SIG-M5 (cell line): ENCODE data around the gene KIF22.
"Not testable (repeated sequence)": the region's sequence is repeated elsewhere in the genome, so short reads cannot be mapped to it uniquely, and the experiment has no call there.

Experiments
- DNase-seq: peaks from one replicate; lab custom pipeline; 2025; lab: John Stamatoyannopoulos, UW

The KIF22 gene

GRCh38 chr16:29815032-29815721, 24.6 kb downstream of the KIF22 start:
- DNase-seq, result no peak

- DNase-seq, result peak; percentile 91
Measured at GRCh38 chr16:29815793-29816693, 25.5 kb downstream of the KIF22 start, which contains the start of gene PAGR1. TSS of gene PAGR1 (plus strand) at chr16:29816152. CDS start at chr16:29816526, 374 bp downstream.

DNA sequence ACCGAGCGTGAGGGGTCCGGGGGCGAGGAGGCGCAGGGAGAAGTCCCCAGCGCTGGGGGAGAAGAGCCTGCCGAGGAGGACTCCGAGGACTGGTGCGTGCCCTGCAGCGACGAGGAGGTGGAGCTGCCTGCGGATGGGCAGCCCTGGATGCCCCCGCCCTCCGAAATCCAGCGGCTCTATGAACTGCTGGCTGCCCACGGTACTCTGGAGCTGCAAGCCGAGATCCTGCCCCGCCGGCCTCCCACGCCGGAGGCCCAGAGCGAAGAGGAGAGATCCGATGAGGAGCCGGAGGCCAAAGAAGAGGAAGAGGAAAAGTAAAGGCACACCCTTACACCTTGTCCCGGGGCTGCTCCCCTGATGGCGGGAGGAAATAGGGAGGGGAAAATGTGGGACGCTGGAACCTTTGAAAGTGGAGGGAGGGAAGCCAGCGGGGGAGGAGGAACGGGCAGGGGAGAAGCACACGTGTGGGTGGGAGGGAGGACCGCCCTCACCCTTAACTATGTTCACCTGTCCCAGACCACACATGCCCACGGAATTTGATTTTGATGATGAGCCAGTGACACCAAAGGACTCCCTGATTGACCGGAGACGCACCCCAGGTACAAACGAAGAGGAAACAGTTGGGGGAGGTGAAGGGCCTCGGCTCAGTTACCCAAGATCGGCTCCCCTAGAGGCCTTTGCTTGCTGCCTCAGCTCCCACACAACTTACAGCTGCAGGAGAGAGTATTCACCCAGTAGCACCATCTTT, 26.3 kb downstream of the KIF22 start:
- no peak for DNase-seq

DNA sequence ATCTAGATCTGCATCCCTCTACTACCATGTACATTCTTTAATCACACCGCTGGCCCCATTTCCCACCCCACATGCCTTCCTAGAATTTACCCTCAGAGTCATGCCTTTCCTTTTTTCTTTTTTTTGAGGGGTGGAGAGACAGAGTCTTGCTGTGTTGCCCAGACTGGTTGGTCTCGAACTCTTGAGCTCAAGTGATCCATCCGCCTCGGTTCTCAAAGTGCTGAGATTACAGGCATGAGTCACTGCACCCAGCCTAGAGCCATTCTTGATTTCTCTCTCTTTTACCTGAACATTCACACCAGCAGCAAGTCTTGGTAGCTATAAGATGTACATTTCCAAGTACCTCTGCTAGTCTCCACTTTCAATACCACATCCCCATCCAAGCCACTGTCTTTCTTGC, 27.5 kb downstream of the KIF22 start:
- no peak for DNase-seq

GRCh38 chr16:29819506-29819905, 29.0 kb downstream of the KIF22 start:
- no peak for DNase-seq

GRCh38 chr16:29820271-29820701, 29.7 kb downstream of the KIF22 start, which contains the start of gene MVP:
TSS of gene MVP (plus strand) at chr16:29820462. CDS start at chr16:29830550, 10,088 bp downstream.
- DNase-seq, result no peak

DNA sequence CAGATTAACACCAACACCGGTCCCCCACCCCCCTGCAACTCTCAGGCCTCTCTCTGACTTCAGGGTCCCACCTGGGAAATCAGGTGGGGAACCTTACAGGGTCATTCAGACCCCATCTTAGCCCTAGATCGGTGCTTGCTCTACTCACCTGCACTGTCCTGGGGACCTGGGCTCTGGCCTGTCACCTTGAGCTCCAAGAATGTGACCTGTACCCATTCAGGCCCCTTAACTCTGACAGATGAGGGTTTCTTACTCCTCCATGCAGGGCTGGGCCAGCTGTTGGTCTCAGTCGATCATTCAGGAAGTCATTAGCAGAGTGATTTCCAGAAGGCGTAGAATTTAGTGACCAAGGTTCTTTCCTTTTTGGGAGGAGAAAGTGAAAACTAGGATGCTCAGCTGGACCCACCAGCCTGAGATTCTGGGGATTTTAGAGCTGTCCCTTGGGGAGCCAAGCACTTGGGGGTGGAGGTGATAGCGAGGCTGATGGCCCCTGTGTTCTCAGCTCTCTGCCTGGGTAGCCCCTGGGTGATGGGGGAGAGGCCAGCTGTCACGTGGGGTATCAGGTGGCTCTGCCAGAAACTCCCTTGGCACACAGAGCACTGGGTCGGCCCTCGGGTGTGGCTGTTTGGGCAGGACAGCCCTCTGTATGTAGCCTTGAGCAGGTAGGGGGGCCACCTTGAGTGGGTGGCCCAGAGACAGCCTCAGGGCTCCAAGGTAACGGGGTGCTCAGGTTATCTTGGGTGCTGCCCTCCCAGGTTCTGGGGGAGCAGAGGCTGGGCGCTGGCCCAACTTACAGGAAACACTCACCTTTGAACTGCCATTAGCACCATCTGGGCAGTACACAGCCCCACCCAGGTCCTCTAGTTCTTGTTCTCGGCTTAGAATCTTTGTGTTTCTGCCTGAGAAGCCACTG, 30.4 kb downstream of the KIF22 start:
- DNase-seq, result no peak

DNA sequence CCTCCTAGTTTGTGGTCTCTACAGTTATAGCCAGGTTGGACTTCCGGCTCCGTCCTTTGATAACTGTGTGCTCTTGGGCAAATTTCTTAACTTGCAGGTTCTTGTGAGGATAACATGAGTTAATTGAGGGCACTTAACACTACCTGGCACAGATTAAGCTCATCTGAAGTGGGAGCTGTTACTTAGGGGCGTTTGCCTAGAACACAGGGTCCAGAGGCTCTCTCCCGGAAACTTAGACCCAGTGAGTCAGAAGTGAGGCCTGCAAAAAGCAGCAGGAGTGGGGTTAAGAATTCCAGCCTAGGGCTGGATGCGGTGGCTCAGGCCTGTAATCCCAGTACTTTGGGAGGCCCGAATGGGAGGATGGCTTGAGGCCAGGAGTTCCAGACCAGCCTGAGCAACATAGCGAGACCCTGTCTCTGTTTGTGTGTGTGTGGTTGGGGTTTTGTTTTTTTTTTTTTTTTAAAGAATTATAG, 31.1 kb downstream of the KIF22 start:
- no peak for DNase-seq

DNA sequence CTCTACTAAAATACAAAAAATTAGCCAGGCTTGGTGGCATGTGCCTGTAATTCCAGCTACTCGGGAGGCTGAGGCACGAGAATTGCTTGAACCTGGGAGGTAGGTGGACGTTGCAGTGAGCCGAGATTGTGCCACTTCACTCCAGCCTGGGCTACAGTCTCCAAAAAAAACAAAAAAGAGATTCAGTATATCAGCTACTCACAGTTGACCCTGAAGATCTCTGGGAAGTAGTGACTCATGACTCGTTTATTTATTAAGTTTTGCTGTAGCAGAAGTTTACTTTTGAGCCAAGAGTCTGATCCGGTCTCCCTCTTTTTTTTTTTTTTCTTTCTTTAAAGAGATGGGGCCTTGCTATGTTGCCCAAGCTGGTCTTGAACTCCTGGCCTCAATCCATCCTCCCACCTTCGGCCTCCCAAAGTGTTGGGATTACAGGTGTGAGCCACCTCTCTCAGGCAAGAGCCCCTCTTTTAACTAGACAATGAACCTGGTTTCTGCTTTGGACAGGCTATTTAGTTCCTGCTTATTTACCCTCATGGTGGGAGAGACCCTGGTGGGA, 34.1 kb downstream of the KIF22 start:
- DNase-seq, result no peak

GRCh38 chr16:29825145-29826044, 34.8 kb downstream of the KIF22 start:
- no peak for DNase-seq

DNA sequence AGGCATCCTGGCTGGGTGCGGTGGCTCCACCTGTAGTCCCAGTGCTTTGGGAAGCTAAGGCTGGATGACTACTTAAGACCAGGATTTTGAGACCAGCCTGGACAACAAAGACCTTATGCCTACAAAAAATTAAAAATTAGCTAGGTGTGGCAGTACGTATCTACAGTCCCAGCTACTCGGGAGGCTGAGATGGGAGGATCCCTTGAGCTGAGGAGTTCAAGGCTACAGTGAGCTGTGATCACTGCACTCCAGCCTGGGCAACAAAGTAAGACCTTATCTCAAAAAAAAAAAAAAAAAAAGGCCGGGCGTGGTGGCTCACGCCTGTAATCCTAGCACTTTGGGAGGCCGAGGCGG, 35.8 kb downstream of the KIF22 start:
- no peak for DNase-seq

DNA sequence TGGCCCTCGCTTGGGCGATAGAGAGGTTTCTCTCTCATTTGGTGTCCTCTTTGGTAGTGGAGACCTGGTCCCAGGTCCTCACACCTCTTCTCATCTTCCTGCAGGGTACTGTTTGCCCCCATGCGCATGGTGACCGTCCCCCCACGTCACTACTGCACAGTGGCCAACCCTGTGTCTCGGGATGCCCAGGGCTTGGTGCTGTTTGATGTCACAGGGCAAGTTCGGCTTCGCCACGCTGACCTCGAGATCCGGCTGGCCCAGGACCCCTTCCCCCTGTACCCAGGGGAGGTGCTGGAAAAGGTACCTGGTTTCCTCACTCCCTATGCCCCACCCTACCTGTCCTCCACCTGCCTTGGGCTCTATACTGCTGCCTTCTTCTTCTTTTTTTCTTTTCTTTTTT, 40.2 kb downstream of the KIF22 start:
- DNase-seq, result no peak

DNA sequence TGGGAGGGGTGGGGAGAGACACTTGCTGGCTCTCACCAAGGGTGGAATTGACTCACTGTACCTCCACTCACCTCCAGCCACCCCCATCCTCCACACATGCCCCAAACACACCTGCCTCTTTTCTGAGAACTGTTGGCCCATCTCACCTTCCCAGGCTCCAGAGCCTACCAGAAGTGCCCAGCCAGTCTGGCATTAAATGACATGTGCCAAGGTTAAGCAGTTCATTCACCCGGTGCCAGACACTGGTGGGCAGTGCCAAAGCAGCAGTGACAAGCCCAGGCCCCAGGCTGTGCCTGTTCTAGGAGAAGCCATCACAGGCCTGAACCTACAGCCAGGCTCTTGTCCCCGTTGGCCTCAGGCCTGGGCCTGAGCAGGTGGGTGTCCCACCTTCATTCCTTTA, 40.9 kb downstream of the KIF22 start:
- no peak for DNase-seq

GRCh38 chr16:29833219-29833618, 42.7 kb downstream of the KIF22 start:
- DNase-seq, result not testable (repeated sequence)

GRCh38 chr16:29834079-29834478, 43.5 kb downstream of the KIF22 start:
- DNase-seq, result no peak

GRCh38 chr16:29835926-29836325, 45.4 kb downstream of the KIF22 start:
- DNase-seq, result no peak

DNA sequence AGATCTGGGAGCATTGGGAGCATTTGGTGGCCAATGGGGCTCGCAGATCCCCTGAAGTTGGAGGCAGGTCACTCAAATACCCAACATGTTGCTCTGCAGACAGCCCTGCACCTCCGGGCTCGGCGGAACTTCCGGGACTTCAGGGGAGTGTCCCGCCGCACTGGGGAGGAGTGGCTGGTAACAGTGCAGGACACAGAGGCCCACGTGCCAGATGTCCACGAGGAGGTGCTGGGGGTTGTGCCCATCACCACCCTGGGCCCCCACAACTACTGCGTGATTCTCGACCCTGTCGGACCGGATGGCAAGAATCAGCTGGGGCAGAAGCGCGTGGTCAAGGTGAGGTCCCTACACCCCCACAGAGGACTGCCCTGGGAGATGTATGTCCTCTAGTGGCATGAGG, 46.1 kb downstream of the KIF22 start:
- DNase-seq, result no peak

DNA sequence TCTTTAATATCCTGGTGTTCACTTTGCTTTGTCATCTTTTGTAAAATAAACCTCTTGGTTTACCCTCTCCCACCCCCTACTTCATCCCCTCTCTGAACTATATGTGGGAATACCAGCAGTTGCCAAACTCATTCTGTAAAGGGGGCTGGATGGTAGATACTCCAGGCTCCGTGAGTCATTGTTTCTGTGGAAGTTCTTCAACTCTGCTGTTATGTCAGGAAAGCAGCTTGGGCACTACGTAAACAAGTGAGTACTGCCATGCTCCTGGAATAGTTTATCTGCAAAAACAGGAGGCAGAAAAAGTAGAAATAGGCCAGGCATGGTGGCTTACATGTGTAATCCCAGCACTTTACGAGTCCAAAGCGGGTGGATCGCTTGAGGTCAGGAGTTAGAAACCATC, 47.3 kb downstream of the KIF22 start:
- no peak for DNase-seq

- DNase-seq, result no peak
Measured at GRCh38 chr16:29839822-29840221, 49.3 kb downstream of the KIF22 start.

DNA sequence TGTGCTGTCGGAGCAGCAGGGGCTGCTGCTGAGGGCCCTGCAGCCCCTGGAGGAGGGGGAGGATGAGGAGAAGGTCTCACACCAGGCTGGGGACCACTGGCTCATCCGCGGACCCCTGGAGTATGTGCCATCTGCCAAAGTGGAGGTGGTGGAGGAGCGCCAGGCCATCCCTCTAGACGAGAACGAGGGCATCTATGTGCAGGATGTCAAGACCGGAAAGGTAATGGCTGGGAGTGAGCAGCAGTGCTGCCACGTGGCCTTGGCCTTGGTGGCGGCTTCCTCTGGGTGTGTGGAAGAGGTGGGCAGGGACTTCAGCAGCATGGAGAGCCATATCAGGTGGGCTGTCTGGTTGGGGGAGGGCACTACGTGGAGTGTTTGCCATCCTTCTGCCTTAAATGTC, 49.7 kb downstream of the KIF22 start:
- DNase-seq, result no peak
